ENCODE results near the gene C1orf185. TPM values are rescaled to one million over a fixed set of nuclear protein-coding genes. Genes with fewer than 3 reads are reported as not detected.
A peak's percentile ranks its signal among the peaks of the same experiment; 100 is the strongest.

The C1orf185 gene
- total and polyA plus RNA-seq, 2 of the 4 experiments (the other 2 are of a cell fraction) = not detected

DNA sequence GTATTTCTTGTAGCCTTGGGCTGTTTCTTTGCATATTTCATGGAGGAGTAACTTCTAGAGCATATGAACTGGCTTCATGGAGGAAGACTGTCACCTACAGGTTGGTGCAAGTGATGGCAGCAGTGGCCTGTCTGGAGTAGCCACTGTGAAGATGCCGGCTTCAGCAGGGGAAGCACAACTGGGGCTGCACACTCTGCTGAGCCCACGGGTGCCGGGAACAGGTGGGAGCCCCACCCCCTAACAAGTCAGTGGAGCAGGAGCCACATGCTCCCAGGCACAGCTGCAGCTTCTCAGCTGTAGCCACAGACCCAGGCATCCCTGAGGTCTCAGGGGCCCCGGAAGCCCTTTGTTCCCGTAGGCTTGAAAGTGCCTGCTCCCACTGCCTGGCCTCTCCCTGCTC, 43.2 kb upstream of the C1orf185 start:
- 83% methylated on average over 5 of the region's 5 CpGs; no CpG with 5 or more reads in 1 of the 2 experiments for WGBS, 2 experiments (ENCODE audit: extremely low coverage in 2 of 2, insufficient read length in 1 of 2)
- H3K9me1 ChIP-seq (ENCODE audit: insufficient read depth, low read length) = peaks cover 2% of the 10 kb centered on the region; the same call in 1 of the 2 replicates
- no peak overlapping the region for H2BK20ac ChIP-seq (ENCODE audit: low read depth, low read length)
- H3K36me3 ChIP-seq (ENCODE audit: control insufficient read depth, insufficient read depth, low read length) = no peaks in the 10 kb centered on the region
- no peak overlapping the region for H3K14ac ChIP-seq (replicated peaks; ENCODE audit: low read depth, low read length)
- H2BK5ac ChIP-seq (ENCODE audit: low read depth, low read length, poor library complexity, severe bottlenecking) = no peak overlapping the region
- no peak overlapping the region for H2BK15ac ChIP-seq (ENCODE audit: low read depth, low read length)
- H2AFZ ChIP-seq (replicated peaks; ENCODE audit: low read length, poor library complexity) = no peak overlapping the region
- dilution Hi-C loops (cut with HindIII; ENCODE audit: low sequenced_read_pairs, unreplicated experiment) = no loop called here
- H3K4me1 ChIP-seq (ENCODE audit: control insufficient read depth, insufficient read depth, low read length) = peaks cover 4% of the 10 kb centered on the region; the same call in 1 of the 2 replicates
- CTCF ChIA-PET = no interaction called here
- H3K27me3 ChIP-seq (ENCODE audit: control insufficient read depth, insufficient read depth, low read length) = peaks cover 2% of the 10 kb centered on the region
- no peak overlapping the region for H3K4me3 ChIP-seq (ENCODE audit: insufficient read depth, low read depth, low read length)
- DNase-seq (peak; percentile 37), ATAC-seq (ENCODE audit: low read depth) (peak; percentile 75)
- no peaks in the 10 kb centered on the region for H4K20me1 ChIP-seq (ENCODE audit: insufficient read depth, low read length)
- H2BK120ac ChIP-seq (ENCODE audit: low read depth, low read length) = no peak overlapping the region
- no peak overlapping the region for H2AK9ac ChIP-seq (replicated peaks; ENCODE audit: low read depth, low read length, poor library complexity)
- no peak overlapping the region for H3K18ac ChIP-seq (ENCODE audit: low read depth, low read length)
- H3K27ac ChIP-seq (ENCODE audit: insufficient read depth, low read length) = no peak overlapping the region
- no peak overlapping the region for H4K5ac ChIP-seq (ENCODE audit: low read depth, low read length)
- no peak overlapping the region for H3K9ac ChIP-seq (ENCODE audit: low read depth, low read length)
- intact Hi-C loops (cut with micrococcal nuclease) = loop anchor here (1.0 to 2.0 kb wide), 3 partner anchors 284 to 691 kb away; no protein-coding TSS in a partner anchor
- no peak overlapping the region for H3K4me2 ChIP-seq (ENCODE audit: low read depth, low read length)
- 0 out of 2 replicates have a peak, but pooled peaks cover 1% of the 10 kb centered on the region for H3K9me3 ChIP-seq (ENCODE audit: control insufficient read depth, insufficient read depth, low read length)
- H3K4ac ChIP-seq (ENCODE audit: low read depth, low read length) = no peak overlapping the region
- H4K91ac ChIP-seq (ENCODE audit: insufficient read depth, low read depth, low read length) = no peak overlapping the region
- no peak for TF ChIP-seq CHD1 (IDR thresholded peaks at IDR 0.05; ENCODE audit: low read depth, low read length)
- TF ChIP-seq MXI1 (IDR thresholded peaks at IDR 0.05; ENCODE audit: borderline replicate concordance, low read depth, low read length) = no peak
- no peak for TF ChIP-seq NFE2L2 (IDR thresholded peaks at IDR 0.05; ENCODE audit: low read depth, low read length)
- TF ChIP-seq CEBPB (IDR thresholded peaks at IDR 0.05; ENCODE audit: low read depth, low read length) = no peak
- no peak for TF ChIP-seq MAZ (IDR thresholded peaks at IDR 0.05; ENCODE audit: borderline replicate concordance, low read depth, low read length)
- TF ChIP-seq POLR2A (IDR thresholded peaks at IDR 0.05; ENCODE audit: low read depth, low read length) = no peak
- TF ChIP-seq, protein P1, sequence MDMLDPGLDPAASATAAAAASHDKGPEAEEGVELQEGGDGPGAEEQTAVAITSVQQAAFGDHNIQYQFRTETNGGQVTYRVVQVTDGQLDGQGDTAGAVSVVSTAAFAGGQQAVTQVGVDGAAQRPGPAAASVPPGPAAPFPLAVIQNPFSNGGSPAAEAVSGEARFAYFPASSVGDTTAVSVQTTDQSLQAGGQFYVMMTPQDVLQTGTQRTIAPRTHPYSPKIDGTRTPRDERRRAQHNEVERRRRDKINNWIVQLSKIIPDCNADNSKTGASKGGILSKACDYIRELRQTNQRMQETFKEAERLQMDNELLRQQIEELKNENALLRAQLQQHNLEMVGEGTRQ (IDR thresholded peaks at IDR 0.05; ENCODE audit: low read depth, low read length) = no peak
- TF ChIP-seq RFX5 (IDR thresholded peaks at IDR 0.05; ENCODE audit: low read depth, low read length) = no peak
- peak; percentile 56 for TF ChIP-seq SMC3 (IDR thresholded peaks at IDR 0.05; ENCODE audit: low read depth, low read length)
- no peak for TF ChIP-seq BHLHE40 (IDR thresholded peaks at IDR 0.05; ENCODE audit: low read depth, low read length)
- TF ChIP-seq, protein P2, sequence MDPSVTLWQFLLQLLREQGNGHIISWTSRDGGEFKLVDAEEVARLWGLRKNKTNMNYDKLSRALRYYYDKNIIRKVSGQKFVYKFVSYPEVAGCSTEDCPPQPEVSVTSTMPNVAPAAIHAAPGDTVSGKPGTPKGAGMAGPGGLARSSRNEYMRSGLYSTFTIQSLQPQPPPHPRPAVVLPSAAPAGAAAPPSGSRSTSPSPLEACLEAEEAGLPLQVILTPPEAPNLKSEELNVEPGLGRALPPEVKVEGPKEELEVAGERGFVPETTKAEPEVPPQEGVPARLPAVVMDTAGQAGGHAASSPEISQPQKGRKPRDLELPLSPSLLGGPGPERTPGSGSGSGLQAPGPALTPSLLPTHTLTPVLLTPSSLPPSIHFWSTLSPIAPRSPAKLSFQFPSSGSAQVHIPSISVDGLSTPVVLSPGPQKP (IDR thresholded peaks at IDR 0.05; ENCODE audit: borderline replicate concordance, low read depth, low read length) = no peak
- no peak for TF ChIP-seq FOS (IDR thresholded peaks at IDR 0.05; ENCODE audit: low read depth, low read length)
- TF ChIP-seq, protein P3, sequence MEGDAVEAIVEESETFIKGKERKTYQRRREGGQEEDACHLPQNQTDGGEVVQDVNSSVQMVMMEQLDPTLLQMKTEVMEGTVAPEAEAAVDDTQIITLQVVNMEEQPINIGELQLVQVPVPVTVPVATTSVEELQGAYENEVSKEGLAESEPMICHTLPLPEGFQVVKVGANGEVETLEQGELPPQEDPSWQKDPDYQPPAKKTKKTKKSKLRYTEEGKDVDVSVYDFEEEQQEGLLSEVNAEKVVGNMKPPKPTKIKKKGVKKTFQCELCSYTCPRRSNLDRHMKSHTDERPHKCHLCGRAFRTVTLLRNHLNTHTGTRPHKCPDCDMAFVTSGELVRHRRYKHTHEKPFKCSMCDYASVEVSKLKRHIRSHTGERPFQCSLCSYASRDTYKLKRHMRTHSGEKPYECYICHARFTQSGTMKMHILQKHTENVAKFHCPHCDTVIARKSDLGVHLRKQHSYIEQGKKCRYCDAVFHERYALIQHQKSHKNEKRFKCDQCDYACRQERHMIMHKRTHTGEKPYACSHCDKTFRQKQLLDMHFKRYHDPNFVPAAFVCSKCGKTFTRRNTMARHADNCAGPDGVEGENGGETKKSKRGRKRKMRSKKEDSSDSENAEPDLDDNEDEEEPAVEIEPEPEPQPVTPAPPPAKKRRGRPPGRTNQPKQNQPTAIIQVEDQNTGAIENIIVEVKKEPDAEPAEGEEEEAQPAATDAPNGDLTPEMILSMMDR (conservative IDR thresholded peaks at IDR 0.05; ENCODE audit: low read depth, low read length) = peak; percentile 60
- TF ChIP-seq MAFK (IDR thresholded peaks at IDR 0.05; ENCODE audit: low read depth, low read length) = no peak
- TF ChIP-seq RCOR1 (IDR thresholded peaks at IDR 0.05; ENCODE audit: insufficient replicate concordance, low read length) = no peak
- peak; percentile 75 for TF ChIP-seq RAD21 (IDR thresholded peaks at IDR 0.05; ENCODE audit: low read length)
- in situ Hi-C loops (cut with MboI; ENCODE audit: low sequenced_read_pairs) = no loop called here
- POLR2A ChIA-PET (ENCODE audit: unreplicated experiment) = no interaction called here
- H2AK5ac ChIP-seq (ENCODE audit: low read depth, low read length) = no peak overlapping the region
- H3K23ac ChIP-seq (ENCODE audit: low read depth, low read length) = no peak overlapping the region
- H4K8ac ChIP-seq (ENCODE audit: low read depth in 2 of 2, low read length in 2 of 2) = no peak overlapping the region
- H3K79me1 ChIP-seq (ENCODE audit: low read depth in 1 of 2, low read length in 2 of 2) = no peaks in the 10 kb centered on the region
- no peak overlapping the region for H3K56ac ChIP-seq (ENCODE audit: extremely low read depth, insufficient read depth, low read length)
- BruUV-seq (replicated peaks) = no TSS peak
